Mononuclear cell (primary cell): ENCODE results near the gene CASTOR1. TPM values are rescaled to one million over a fixed set of nuclear protein-coding genes. Genes with fewer than 3 reads are reported as not detected.
"Not testable (repeated sequence)": the region's sequence is repeated elsewhere in the genome, so short reads cannot be mapped to it uniquely, and the experiment has no call there.

Source experiments
- H3K27me3 ChIP-seq: 2 replicates; pipeline ENCODE4 v1.6.0; 2011; ENCODE audit warnings: low read length, control low read depth; ENCODE audit not compliant: insufficient read depth
- H3K4me1 ChIP-seq: 2 replicates; pipeline ENCODE4 v1.5.1; 2011; ENCODE audit warnings: mild to moderate bottlenecking, low read length, control low read depth; ENCODE audit not compliant: insufficient read depth
- H3K4me3 ChIP-seq: 2 replicates; pipeline ENCODE4 v1.5.1; 2011; ENCODE audit warnings: mild to moderate bottlenecking, low read length, moderate library complexity
- H3K9me3 ChIP-seq: 2 replicates; pipeline ENCODE4 v1.5.1; 2011; ENCODE audit warnings: low read depth, mild to moderate bottlenecking, control low read depth, low read length
- total RNA-seq: library from RNA; depleted of rRNA; stranded (reverse); fragments of >200 nt; gene quantifications from one replicate; pipeline ENCODE4 v1.2.3, GENCODE V29; 2012

Gene CASTOR1
- total RNA-seq = 4.6 TPM

DNA sequence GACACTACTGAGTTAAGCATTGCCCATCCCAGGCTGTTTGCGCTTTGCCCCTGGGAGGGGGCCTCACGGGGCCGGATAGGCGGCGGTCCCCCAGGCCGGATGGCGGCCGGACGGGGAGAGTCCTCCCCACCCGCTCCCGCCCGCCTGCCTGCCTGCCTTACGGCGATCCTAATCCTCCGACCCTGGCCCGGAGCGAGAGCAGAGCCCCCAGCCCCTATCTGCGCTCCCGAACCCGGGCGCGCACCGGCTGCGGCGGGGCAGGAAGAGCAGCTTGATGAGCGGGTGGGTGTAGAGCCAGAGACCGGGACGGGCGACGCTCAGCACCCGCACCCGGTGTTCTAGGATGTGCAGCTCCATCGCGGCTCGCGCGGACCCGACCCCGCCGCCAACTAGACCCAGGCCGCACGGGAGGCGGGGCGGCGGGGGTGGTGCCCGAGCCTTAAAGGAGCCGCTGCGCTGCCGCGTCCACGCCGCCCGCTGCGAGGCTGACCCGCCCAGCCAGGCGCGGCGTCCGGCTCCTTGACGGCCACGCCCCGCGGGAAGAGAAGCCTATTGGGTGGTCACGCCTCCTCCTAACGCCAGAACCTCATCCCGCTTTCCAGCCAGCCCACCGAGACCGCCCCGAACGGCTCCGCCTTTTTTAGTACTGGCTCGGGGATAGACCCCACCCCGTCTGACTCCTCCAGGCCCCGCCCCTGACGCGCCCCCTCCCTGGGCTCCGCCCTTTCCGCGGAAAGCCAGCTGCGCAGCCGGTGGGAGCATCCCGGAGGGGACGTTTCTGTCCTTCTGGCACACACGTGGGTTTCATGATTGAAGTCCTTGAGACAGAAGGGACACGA is at the start of gene CASTOR1:
Gene CASTOR1 (minus strand): TSS at position 365 of the 839 bp plus-strand sequence. CDS start 8 bp downstream, at position 357.
- Histone ChIP-seq H3K4me3 (peak within 1 kb of the TSS; percentile 58), H3K27me3 (no peaks in the 10 kb centered on the region), H3K9me3 (no peaks in the 10 kb centered on the region), H3K4me1 (peaks cover 32% of the 10 kb centered on the region)

GRCh38 chr22:30338802-30339201 is 49.5 kb upstream of the CASTOR1 start:
- Histone ChIP-seq H3K4me3 (no peak overlapping the region), H3K9me3 (no peaks in the 10 kb centered on the region), H3K4me1 (no peaks in the 10 kb centered on the region), H3K27me3 (no peaks in the 10 kb centered on the region)

DNA sequence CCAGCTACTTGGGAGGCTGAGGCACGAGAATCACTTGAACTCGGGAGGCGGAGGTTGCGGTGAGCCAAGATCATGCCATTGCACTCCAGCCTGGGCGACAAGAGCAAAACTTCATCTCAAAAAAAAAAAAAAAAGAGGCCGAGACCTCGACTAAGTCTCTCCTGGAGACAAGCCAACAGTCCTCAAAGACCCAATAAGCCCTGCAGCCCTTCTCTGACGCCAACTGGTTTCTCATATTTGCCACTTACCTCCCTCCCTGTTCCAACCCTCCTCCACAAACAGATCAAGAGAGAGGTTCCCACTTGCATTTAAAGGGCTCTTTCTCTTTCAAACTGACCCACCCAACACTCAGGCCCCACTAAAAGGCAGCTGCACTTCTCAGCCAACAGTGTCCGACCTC is 49.0 kb upstream of the CASTOR1 start:
- H3K27me3 ChIP-seq, H3K4me3 ChIP-seq, H3K4me1 ChIP-seq, H3K9me3 ChIP-seq: not testable (repeated sequence)

DNA sequence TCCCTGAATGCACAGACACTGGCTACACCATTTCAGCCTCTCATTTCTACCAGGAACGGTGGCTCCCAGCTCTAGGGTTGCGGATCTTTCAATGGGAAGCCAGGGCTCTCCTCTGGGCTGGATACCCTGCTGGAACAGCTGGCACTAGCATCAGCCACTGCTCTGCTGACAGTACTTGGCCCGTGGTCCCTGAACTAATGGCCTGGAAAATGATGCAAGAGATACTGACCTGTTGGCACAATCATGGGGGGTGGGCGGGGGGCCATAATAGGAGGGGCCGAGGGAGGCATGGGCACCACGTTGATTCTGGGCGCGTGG is 48.1 kb upstream of the CASTOR1 start:
- Histone ChIP-seq H3K9me3 (no peaks in the 10 kb centered on the region), H3K4me3 (no peak overlapping the region), H3K27me3 (no peaks in the 10 kb centered on the region), H3K4me1 (no peaks in the 10 kb centered on the region)

GRCh38 chr22:30336752-30337460 is 47.6 kb upstream of the CASTOR1 start:
- Histone ChIP-seq H3K4me3 (no peak overlapping the region), H3K9me3 (no peaks in the 10 kb centered on the region), H3K4me1 (no peaks in the 10 kb centered on the region), H3K27me3 (no peaks in the 10 kb centered on the region)

DNA sequence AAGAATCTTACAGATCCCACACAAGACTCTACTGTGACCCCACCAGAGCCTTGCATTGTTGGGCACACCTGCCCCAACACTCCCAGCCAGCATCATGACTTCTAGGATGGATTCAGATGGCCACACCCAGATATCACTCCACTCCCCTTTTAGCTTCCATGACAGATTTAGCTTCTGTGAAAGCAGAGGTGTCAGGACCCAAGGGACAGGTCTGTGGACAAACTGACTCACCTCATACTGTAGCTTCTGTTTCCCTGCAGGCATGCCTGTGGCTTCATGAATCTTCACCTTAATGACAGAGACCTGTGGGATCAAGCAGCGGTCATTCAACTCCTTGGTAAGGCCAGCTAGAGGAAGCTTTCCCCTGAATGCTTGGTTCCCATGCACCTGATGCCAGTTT is 45.9 kb upstream of the CASTOR1 start:
- no peaks in the 10 kb centered on the region for H3K4me1 ChIP-seq
- H3K9me3 ChIP-seq = no peaks in the 10 kb centered on the region
- H3K4me3 ChIP-seq = no peak overlapping the region
- H3K27me3 ChIP-seq = no peaks in the 10 kb centered on the region

DNA sequence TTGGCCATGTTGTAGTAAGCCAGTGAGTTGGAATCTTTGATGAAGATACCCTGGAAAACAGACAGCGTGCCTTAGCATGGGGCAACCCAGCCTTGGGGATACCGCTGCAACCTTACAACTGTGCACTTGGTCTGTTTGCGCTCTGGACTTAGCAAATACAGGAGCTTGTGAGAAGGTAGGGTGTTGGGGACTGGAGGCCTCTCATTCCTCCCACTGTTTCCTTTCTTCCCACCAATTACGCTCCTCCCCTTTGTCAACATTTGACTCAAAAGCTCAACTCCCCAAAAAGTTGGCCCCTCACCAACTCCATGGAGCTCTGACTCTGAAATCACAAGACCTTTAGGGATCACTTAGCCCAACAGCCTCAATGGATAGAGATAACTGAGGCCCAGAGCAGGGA is 45.3 kb upstream of the CASTOR1 start:
- Histone ChIP-seq H3K27me3 (no peaks in the 10 kb centered on the region), H3K4me1 (no peaks in the 10 kb centered on the region), H3K4me3 (no peak overlapping the region), H3K9me3 (no peaks in the 10 kb centered on the region)

DNA sequence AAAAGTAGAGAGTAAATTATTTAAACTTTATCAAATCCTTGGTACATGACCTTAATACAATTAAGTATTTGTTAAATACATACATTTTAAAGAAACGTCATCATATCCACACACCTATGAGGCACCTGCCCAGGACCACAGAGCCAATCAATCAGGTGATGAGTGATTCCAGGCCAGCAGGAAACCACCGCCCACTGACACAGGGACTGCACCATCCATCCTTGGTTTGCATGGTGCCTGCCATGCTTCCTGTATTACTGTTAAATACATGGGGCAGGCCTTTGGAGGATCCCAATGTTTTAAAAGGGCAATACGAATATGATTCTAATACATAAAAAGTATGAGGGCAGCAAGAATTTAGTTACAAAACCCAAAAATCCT is 44.4 kb upstream of the CASTOR1 start:
- Histone ChIP-seq H3K27me3 (no peaks in the 10 kb centered on the region), H3K9me3 (no peaks in the 10 kb centered on the region), H3K4me3 (no peak overlapping the region), H3K4me1 (no peaks in the 10 kb centered on the region)

DNA sequence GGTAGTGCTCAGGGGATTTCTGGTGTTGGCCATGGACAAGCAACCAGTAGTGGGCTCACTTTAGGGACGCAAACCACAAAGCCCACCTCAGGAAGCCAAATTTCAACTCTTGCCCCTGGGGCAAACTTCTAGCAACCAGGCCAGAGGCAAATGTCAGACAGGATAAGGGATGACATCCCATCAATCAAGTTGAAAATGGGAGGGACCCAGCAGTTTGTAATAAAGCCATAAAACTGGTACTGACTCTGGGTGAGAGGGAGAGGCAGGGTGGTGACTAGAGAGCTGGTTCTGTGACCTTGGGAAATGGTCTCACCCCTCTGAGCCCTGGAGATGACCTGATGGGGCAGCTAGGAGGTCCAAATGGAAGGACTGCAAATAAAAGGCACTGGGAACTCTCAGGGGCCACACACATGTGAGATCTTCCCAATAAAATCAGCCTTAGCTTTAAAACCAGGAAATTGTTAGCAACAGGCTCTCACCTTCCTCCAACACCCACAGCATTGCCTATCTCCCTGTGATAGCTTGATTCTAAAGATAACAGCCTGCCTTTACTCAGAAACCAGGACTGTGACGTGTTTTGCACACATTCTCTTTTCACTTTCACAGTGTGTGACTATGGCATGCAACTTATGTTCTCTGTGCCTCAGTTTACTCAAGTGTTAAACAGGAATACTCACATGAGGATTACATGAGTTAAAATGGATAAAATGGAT is 43.8 kb upstream of the CASTOR1 start:
- no peaks in the 10 kb centered on the region for H3K4me1 ChIP-seq
- H3K9me3 ChIP-seq = no peaks in the 10 kb centered on the region
- H3K27me3 ChIP-seq = no peaks in the 10 kb centered on the region
- H3K4me3 ChIP-seq = no peak overlapping the region

DNA sequence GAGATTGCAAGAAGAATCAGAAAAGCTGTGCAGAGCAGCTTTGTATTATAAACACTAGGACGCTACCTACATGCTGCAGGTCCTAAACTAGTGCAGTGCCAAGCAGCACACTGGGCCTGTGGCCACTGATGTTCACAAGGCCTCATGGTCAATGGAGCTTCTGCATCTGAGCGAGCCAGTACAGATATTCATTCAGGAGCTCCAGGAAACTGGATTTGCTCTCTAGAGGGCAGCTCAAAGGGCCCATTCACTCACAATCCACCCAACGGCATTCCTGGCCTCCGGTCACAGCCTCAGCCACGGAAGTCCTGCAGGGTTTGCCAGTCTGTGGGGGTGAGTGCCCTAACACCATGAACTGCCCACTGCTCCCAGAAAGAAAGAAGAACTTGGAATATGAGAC is 43.2 kb upstream of the CASTOR1 start:
- Histone ChIP-seq H3K27me3 (no peaks in the 10 kb centered on the region), H3K9me3 (no peaks in the 10 kb centered on the region), H3K4me3 (no peak overlapping the region), H3K4me1 (peaks cover 2% of the 10 kb centered on the region)

DNA sequence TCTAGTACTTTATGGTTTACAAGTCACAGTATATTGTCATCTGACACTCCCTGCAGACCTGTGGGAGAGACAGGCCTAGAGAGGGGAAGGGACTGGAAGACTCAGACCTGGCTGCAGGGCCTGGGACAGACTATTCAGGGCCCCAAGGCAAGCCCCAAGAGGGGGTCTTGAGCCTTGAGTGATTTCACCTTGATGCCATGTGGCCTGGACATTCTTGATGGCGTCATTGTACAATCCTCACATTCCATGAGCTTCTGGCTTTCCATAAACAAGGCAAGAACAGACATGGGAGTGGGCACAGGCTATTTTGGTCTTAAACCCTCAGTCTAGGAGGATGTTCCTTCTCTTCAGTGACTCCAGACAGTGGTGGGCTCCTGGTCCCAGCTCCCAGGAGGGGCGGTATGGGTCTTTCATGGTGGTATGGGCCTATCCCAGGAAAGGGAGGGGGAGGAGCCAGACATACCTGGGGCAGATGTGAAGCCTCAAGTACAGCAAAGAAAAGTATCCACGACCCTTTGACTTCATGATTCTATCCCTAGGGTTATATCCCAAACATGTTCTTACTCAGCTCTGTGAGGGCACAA is 39.3 kb upstream of the CASTOR1 start:
- no peak overlapping the region for H3K4me3 ChIP-seq
- H3K4me1 ChIP-seq = peaks cover 34% of the 10 kb centered on the region
- H3K27me3 ChIP-seq = no peaks in the 10 kb centered on the region
- H3K9me3 ChIP-seq = no peaks in the 10 kb centered on the region

DNA sequence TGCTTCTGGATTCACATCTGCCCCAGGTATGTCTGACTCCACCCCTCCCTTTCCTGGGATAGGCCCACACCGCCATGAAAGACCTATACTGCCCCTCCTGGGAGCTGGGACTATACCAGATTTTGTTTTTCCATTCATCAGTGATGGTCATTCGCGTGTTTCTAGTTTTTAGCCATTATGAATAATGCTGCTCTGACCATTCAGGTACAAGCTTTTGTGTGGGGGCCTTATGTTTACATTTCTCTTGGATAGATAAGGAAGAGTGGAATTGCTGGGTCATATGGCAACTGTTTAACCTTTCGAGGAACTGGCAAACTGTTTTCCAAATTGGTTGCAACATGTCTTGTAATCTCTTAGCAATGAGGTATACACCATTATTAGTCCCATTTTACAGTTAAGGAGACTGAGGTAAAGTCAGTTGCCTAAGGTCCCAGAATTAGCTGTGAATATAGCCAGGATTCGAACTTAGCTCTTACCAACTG is 38.6 kb upstream of the CASTOR1 start:
- peaks cover 41% of the 10 kb centered on the region for H3K4me1 ChIP-seq
- no peaks in the 10 kb centered on the region for H3K27me3 ChIP-seq
- no peaks in the 10 kb centered on the region for H3K9me3 ChIP-seq
- no peak overlapping the region for H3K4me3 ChIP-seq

DNA sequence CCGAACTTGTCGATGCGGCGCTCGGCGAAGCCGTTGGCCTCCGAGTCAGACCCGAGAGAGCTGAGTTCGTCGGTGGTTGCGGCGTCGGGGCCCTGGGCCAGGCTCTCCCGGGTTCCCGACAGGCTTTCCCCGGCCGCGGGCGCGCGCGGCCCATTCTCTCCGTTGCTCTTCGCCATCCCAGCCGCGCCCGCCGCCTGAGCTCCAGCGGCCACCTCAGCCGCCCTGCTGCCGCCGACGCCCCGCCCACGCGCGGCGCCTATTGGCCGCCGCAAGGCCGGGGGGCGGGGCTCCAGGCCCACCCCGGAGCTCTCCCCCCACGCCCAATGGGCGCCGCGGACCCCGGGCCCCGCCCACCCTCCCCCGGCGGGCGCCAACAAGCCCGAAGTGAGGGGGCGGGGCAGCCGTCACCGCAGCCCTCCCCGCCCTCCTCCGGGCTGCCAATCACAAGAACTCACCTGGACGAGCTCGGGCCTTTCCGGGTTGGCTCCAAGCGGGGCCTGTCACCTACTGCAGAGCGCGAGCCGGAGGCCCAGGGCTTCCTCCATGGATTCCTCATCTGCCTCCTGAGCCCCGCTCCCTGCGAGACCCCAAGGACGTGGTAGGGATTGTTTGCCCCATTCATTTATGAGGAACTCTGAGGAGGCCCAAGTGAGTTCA is 37.5 kb upstream of the CASTOR1 start, which contains the start of gene TBC1D10A:
Gene TBC1D10A (minus strand): TSS at position 236 of the 657 bp plus-strand sequence. CDS start 60 bp downstream, at position 176.
- Histone ChIP-seq H3K4me1 (peaks cover 51% of the 10 kb centered on the region), H3K9me3 (no peaks in the 10 kb centered on the region), H3K4me3 (peak within 1 kb of the TSS; percentile 70), H3K27me3 (no peaks in the 10 kb centered on the region)

GRCh38 chr22:30326255-30326705 is 37.0 kb upstream of the CASTOR1 start:
- H3K9me3 ChIP-seq = no peaks in the 10 kb centered on the region
- H3K27me3 ChIP-seq = no peaks in the 10 kb centered on the region
- H3K4me3 ChIP-seq = peak overlapping the region; percentile 70
- peaks cover 57% of the 10 kb centered on the region for H3K4me1 ChIP-seq
